ENCODE results near the gene TULP4.

The TULP4 gene

DNA sequence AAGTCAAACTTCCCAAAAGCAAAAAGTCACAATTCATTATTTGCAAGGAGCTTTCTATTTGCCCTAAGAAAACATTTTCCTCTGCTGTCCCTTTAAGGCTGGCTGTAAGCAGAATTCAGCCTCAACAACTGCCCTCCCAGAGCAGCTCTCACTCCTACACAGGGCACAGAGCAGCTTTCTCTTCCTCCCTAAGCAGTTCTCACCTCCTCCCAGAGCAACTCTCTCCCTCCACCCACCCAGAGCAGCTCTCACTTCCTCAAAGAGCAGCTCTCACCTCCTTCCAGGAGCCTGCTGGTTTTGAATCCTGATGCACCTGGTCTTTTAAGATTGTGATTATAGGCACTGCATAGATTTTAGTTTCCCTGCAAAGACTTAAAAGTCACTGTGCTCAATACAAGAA lies 127.0 kb downstream of the TULP4 start:
- DNase-seq (ENCODE audit: low read depth), result peak; percentile 86

DNA sequence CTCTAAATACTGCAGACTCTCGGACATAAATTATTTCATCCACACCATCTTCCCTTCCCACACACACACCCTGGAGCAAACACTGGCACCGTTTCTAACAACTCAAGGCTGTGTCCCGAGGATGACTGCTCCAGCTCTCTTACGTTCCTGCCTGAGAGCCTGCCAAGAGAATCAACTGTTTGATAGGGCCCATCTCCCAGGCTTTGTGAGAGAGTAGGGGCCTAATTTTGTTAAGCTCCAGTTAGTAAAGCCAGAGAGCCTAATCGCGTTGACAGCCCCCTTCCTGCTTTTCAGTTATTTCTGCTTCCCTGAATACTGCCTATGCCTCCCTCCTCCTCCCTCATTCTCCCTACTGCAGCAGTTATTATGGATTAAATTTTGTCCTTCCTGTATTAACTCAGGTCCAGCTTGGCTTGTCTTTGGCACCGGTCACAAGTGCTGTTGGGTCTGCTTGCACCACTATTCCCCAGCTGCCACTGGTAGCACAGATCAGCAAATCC lies 129.5 kb downstream of the TULP4 start:
- no peak for DNase-seq (ENCODE audit: low read depth)
- TF ChIP-seq, protein P1, sequence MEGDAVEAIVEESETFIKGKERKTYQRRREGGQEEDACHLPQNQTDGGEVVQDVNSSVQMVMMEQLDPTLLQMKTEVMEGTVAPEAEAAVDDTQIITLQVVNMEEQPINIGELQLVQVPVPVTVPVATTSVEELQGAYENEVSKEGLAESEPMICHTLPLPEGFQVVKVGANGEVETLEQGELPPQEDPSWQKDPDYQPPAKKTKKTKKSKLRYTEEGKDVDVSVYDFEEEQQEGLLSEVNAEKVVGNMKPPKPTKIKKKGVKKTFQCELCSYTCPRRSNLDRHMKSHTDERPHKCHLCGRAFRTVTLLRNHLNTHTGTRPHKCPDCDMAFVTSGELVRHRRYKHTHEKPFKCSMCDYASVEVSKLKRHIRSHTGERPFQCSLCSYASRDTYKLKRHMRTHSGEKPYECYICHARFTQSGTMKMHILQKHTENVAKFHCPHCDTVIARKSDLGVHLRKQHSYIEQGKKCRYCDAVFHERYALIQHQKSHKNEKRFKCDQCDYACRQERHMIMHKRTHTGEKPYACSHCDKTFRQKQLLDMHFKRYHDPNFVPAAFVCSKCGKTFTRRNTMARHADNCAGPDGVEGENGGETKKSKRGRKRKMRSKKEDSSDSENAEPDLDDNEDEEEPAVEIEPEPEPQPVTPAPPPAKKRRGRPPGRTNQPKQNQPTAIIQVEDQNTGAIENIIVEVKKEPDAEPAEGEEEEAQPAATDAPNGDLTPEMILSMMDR (IDR thresholded peaks at IDR 0.05; ENCODE audit: low read depth, low read length, missing control alignments), result no peak
- no peak overlapping the region for H3K4me3 ChIP-seq (ENCODE audit: low read depth, low read length)

More for the DNA sequence above, 127.0 kb downstream of the TULP4 start:
- H3K4me3 ChIP-seq (ENCODE audit: low read depth, low read length), result no peak overlapping the region
- TF ChIP-seq, protein P1 (IDR thresholded peaks at IDR 0.05; ENCODE audit: low read depth, low read length, missing control alignments), result no peak

DNA sequence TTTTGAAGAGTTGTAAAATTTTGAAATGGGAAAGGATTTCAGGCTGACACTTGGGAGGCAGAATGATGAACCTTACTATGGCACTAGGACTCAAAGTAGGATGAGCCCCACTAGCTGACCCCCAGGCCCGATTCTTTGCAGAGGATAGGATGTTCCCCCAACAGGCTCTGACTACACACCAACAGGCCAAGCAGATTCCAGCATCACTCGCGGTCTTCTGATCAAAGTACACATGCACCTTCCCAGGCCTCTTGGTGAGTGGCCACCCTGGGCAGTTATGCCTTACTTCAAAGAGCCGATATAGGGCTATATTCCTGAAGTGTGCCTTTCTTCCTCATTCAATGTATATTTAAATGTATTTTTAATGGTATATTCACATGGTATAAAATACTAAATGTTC lies 130.0 kb downstream of the TULP4 start:
- no peak for DNase-seq (ENCODE audit: low read depth)
- TF ChIP-seq, protein P1 (IDR thresholded peaks at IDR 0.05; ENCODE audit: low read depth, low read length, missing control alignments), result no peak
- no peak overlapping the region for H3K4me3 ChIP-seq (ENCODE audit: low read depth, low read length)

DNA sequence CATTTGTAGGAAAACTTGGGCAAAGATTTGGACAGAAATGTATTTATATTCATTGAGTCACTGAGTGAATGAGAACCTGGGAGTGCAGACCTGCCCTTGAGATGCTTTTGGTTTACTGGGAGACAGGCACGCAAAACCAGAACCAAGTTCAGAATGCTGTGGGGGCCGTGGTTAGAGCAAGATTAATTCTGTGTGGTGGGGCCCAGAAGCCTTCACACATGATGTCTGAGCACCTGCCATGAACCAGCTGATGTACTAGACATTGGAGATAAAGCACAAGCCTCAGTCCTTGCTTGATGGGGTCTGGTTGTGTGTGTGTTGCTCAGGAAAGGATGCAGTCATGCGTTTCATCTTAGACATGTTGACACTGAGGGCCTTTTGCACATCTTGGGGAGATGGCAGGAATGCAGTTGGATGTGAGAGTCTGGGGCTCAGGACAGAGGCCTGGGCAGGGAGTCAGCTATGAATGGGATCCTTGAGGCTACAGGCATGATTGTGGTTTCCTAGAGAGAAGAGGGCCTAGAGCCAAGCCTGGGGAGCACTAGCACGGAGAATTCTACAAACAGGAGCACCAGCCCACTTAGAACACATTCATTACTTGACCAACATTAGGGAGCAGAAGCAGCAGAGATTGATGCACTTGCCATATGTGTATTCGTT lies 133.3 kb downstream of the TULP4 start:
- TF ChIP-seq, protein P1 (IDR thresholded peaks at IDR 0.05; ENCODE audit: low read depth, low read length, missing control alignments), result no peak
- no peak for DNase-seq (ENCODE audit: low read depth)
- H3K4me3 ChIP-seq (ENCODE audit: low read depth, low read length), result no peak overlapping the region

DNA sequence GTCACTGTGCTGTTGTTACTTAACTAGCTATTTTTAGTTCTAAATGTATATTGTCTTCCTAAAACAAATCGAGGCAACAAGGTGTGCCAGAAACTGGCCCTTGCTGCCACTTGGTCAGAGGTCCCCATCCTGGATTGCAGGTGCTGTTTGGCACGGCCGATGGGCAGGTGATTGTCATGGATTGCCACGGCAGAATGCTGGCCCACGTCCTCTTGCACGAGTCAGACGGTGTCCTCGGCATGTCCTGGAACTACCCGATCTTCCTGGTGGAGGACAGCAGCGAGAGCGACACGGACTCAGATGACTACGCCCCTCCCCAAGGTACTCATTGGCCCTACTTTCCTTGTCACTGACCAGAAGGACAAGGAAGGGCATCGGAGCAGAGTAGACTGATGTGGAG lies 136.6 kb downstream of the TULP4 start:
- H3K4me3 ChIP-seq (ENCODE audit: low read depth, low read length), result no peak overlapping the region
- TF ChIP-seq, protein P1 (IDR thresholded peaks at IDR 0.05; ENCODE audit: low read depth, low read length, missing control alignments), result no peak
- DNase-seq (ENCODE audit: low read depth), result no peak

DNA sequence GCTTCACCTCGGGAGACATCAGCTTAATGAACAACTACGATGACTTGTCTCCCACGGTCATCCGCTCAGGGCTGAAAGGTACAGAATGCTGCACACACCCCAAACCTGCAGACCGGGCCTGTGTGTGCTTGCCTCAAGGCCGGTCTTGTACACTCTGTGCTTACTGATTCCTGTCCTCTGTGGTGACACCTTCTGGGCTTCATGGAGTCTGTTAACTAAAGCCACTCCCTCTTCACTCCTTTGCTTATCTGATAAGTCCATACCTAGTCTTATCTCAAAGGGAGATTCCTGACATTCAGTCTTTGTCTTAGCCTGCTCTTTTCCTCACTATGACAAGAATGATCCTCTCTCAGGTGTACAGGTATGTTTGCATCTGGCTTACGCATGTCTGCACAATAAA lies 139.9 kb downstream of the TULP4 start:
- TF ChIP-seq, protein P1 (IDR thresholded peaks at IDR 0.05; ENCODE audit: low read depth, low read length, missing control alignments), result no peak
- H3K4me3 ChIP-seq (ENCODE audit: low read depth, low read length), result no peak overlapping the region
- no peak for DNase-seq (ENCODE audit: low read depth)

DNA sequence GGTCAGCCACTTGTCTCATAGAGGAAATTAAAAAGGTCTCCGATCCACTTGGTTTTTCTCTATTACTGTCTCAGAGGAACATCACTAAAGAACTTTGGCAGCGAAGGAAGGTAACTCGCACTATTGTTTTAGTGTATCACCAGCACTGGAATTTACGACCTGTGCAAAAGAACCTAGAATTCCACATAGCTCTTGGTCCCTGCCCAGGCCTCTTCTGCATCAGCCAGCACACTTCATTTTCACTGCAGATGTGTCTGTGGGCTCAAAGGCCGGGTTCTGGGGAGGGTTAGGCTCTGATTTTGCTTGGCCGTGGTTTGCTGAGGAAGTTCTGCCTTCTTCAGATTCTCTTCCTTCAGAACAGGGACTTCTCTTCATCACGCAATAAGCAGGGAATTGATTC lies 144.9 kb downstream of the TULP4 start:
- H3K4me3 ChIP-seq (ENCODE audit: low read depth, low read length), result no peak overlapping the region
- TF ChIP-seq, protein P1 (IDR thresholded peaks at IDR 0.05; ENCODE audit: low read depth, low read length, missing control alignments), result no peak
- no peak for DNase-seq (ENCODE audit: low read depth)
